Lung (tissue), 12 donors: ENCODE results near the gene STRBP. TPM values are rescaled to one million over a fixed set of nuclear protein-coding genes. Genes with fewer than 3 reads are reported as not detected.
A peak's percentile ranks its signal among the peaks of the same experiment; 100 is the strongest.

ENCODE experiments used
- ATAC-seq: fragments of 200-7000 bp; cut with Tn5 transposase; one replicate; pipeline ENCODE4 v1.9.1; 2020; ENCODE audit warnings: moderate number of reproducible peaks; ENCODE audit not compliant: insufficient read depth, low FRiP score
- DNase-seq, 3 donors: peaks; one replicate each; pipeline ENCODE4 v3.0.0-alpha.2; 2013 to 2017
- H3K27ac ChIP-seq, 2 donors: one replicate each; pipeline ENCODE4 v1.5.1; 2013; ENCODE audit warnings: mild to moderate bottlenecking in 2 of 2, moderate library complexity in 2 of 2, control low read depth in 1 of 2, inconsistent platforms in 1 of 2, low read depth in 1 of 2, low read length in 1 of 2
- H3K27me3 ChIP-seq, 3 donors: one replicate each; pipeline ENCODE4 v1.5.1; 2013; ENCODE audit warnings: low read length in 2 of 3; ENCODE audit not compliant: control insufficient read depth in 3 of 3, insufficient read depth in 3 of 3
- H3K36me3 ChIP-seq, 4 donors: one replicate each; pipeline ENCODE4 v1.5.1; 2013; ENCODE audit warnings: low read length in 4 of 4, mild to moderate bottlenecking in 1 of 4, moderate library complexity in 1 of 4; ENCODE audit not compliant: control insufficient read depth in 4 of 4, insufficient read depth in 4 of 4
- H3K4me1 ChIP-seq, 5 donors: one replicate each; pipeline ENCODE4 v1.5.1; 2013; ENCODE audit warnings: low read length in 5 of 5, mild to moderate bottlenecking in 2 of 5, moderate library complexity in 1 of 5; ENCODE audit not compliant: control insufficient read depth in 5 of 5, insufficient read depth in 5 of 5
- H3K4me3 ChIP-seq: one replicate; pipeline ENCODE4 v1.5.1; 2013; ENCODE audit warnings: mild to moderate bottlenecking, control low read depth, moderate library complexity
- H3K9ac ChIP-seq, 2 donors: one replicate each; pipeline ENCODE4 v1.5.1; 2013; ENCODE audit warnings: low read length in 2 of 2, control low read depth in 1 of 2; ENCODE audit not compliant: insufficient read depth in 1 of 2
- H3K9me3 ChIP-seq, 4 donors: one replicate each; pipeline ENCODE4 v1.5.1; 2013; ENCODE audit warnings: low read length in 3 of 4, mild to moderate bottlenecking in 1 of 4, moderate library complexity in 1 of 4; ENCODE audit not compliant: control insufficient read depth in 4 of 4, insufficient read depth in 3 of 4
- CTCF ChIP-seq: IDR thresholded peaks from 2 replicates; pipeline ENCODE4 v1.5.1; 2012; ENCODE audit warnings: mild to moderate bottlenecking; ENCODE audit errors: control extremely low read depth, extremely low read depth
- WGBS, 2 donors: extraction: QIAGEN DNeasy Blood & Tissue Kit; methylation state at CpG; one replicate each; pipeline ENCODE4 v1.1.7; 2013; 5-methylcytosine and 5-hydroxymethylcytosine counted together
- polyA plus RNA-seq, 2 donors: library from polyadenylated mRNA; stranded (reverse); fragments of 200-250 nt; gene quantifications; one replicate each; pipeline ENCODE4 v1.2.1, GENCODE V29; 2013
- total RNA-seq, 2 donors: library from RNA; depleted of rRNA in 1 of 2; stranded (reverse); fragments of >200 nt in 1 of 2; gene quantifications; one replicate each; pipeline ENCODE4 v1.2.1, GENCODE V29; 2014 to 2021
- donor health status: control.
- donor health status: control.
- donor health status: Bipolar disorder and iron deficiency.
- donor health status: healthy.
- donor health status: DM: yes; HTN: yes; CAD: no.

STRBP gene
- total and polyA plus RNA-seq, 4 donors: 8.3 to 27.2 (median 21.1) TPM

GRCh38 chr9:123113185-123113584 lies 155.2 kb downstream of the STRBP start:
- TF ChIP-seq CTCF: no peak
- H3K9ac ChIP-seq: no peak overlapping the region
- no peak overlapping the region for H3K4me3 ChIP-seq
- H3K36me3 ChIP-seq: peaks cover 0 to 18% (median 7%) of the 10 kb centered on the region in 4 donors
- H3K27ac ChIP-seq: no peak overlapping the region
- no peaks in the 10 kb centered on the region for H3K27me3 ChIP-seq
- peaks cover 0 to 6% (median 4%) of the 10 kb centered on the region in 5 donors for H3K4me1 ChIP-seq
- 81 to 90% methylated on average over 7 of the region's 7 CpGs for WGBS, 2 donors
- no peak for DNase-seq
- ATAC-seq: no peak
- H3K9me3 ChIP-seq: no peaks in the 10 kb centered on the region

- H3K27me3 ChIP-seq: no peaks in the 10 kb centered on the region
- DNase-seq (peak in 1 of 3 donors; percentile 12), ATAC-seq (no peak)
- no peak overlapping the region for H3K27ac ChIP-seq
- H3K4me3 ChIP-seq: no peak overlapping the region
- H3K36me3 ChIP-seq: peaks cover 1 to 23% (median 8%) of the 10 kb centered on the region in 4 donors
- H3K4me1 ChIP-seq: peaks cover 0 to 4% (median 0%) of the 10 kb centered on the region in 5 donors
- no peak for TF ChIP-seq CTCF
- 71 to 73% methylated on average over 43 of the region's 43 CpGs for WGBS, 2 donors
- no peak overlapping the region for H3K9ac ChIP-seq
- H3K9me3 ChIP-seq: no peaks in the 10 kb centered on the region
Measured at GRCh38 chr9:123112015-123112975, 156.1 kb downstream of the STRBP start.

GRCh38 chr9:123111427-123112014 lies 156.9 kb downstream of the STRBP start:
- WGBS, 2 donors: 48 to 51% methylated on average over 8 of the region's 8 CpGs
- no peak overlapping the region for H3K27ac ChIP-seq
- no peak overlapping the region for H3K9ac ChIP-seq
- H3K4me1 ChIP-seq: peaks cover 0 to 4% (median 0%) of the 10 kb centered on the region in 5 donors
- H3K4me3 ChIP-seq: no peak overlapping the region
- H3K9me3 ChIP-seq: no peaks in the 10 kb centered on the region
- no peak for ATAC-seq
- no peak for TF ChIP-seq CTCF
- peaks cover 3 to 26% (median 9%) of the 10 kb centered on the region in 4 donors for H3K36me3 ChIP-seq
- H3K27me3 ChIP-seq: no peaks in the 10 kb centered on the region
- peak in 1 of 3 donors; percentile 12 for DNase-seq
